HG03457 (cell line): ENCODE results near the gene RFC1.
A peak's percentile ranks its signal among the peaks of the same experiment; 100 is the strongest.

ENCODE experiments used
- ATAC-seq: cut with Tn5 transposase; IDR thresholded peaks from one replicate; pipeline ENCODE4 v1.9.1; 2021; ENCODE audit warnings: moderate number of reproducible peaks; ENCODE audit not compliant: unreplicated experiment

The RFC1 gene

DNA sequence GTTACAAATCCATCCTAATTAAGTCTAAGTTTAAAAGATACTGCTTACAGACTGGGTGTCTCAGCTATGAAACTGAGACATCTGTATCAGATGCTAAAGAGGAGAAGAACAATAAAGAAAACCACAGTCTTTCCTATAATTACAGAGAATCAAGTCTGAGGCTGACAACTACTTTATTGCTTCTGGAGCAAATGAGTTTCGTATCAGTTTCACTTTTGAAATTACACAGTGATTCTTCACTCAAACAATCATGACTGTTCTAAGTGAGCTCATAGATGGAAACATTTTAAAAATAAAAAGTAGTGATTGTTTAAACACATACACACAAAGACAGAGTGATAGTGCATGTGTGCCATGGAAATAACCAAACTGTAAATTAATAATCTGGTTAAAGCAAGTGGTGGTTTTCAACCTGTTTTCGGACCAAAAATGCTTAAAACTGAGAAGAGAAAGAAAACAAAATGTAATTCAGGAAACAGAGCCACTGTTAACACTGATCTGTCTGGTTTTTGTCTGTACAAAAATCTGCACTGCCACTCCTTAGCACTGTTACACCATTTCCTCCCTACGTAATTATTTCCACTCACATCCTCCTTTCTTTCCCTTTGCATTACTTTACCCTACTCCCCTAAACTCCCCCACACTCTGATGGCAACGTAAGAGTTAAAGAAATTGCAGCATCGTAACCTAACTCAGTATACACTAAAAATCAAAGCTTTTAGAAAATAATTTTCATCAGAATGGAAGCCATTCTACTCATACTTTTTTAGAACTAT is 12.5 kb downstream of the RFC1 start:
- peak; percentile 59 for ATAC-seq

DNA sequence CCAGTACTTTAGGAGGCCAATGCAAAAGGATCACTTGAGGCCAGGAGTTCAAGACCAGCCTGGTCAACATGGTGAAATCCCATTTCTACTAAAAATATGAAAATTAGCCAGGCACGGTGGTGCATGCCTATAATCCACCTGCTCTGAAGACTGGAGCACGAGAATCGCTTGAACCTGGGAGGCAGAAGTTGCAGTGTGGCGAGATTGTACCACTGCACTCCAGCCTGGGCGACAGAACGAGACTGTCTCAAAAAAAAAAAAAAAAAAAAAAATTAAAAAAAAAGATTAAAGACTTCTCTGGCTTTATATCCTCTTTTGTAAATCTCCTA is 13.0 kb downstream of the RFC1 start:
- peak; percentile 16 for ATAC-seq

DNA sequence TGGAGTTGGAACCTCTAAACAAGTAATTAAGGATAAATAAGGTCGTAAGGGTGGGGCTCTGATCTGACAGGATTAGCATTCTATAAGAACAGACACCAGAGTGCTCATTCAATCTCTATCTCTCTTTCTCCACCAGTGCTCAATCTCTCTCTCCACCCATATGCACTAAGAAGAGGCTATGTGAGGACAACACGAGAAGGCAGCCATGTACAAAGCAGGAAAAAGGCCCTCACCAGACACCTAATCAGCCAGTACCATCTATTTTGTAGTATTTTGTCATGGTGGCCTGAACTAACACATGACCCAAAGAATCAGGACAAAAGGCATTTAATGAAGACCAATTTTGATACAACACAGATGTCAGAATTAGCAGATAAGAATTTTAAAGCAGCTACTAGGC is 16.8 kb downstream of the RFC1 start:
- ATAC-seq, result no peak

GRCh38 chr4:39348371-39349315 is 17.5 kb downstream of the RFC1 start:
- no peak for ATAC-seq

GRCh38 chr4:39346856-39347519 is 19.2 kb downstream of the RFC1 start:
- no peak for ATAC-seq

- no peak for ATAC-seq
Observed at GRCh38 chr4:39342731-39343130, 23.4 kb downstream of the RFC1 start.

- no peak for ATAC-seq
Observed at GRCh38 chr4:39341075-39341725, 25.0 kb downstream of the RFC1 start.

- no peak for ATAC-seq
Observed at GRCh38 chr4:39339968-39340367, 26.2 kb downstream of the RFC1 start.

GRCh38 chr4:39337841-39338240 is 28.3 kb downstream of the RFC1 start:
- ATAC-seq, result no peak

- no peak for ATAC-seq
Observed at GRCh38 chr4:39335566-39335965, 30.6 kb downstream of the RFC1 start.

DNA sequence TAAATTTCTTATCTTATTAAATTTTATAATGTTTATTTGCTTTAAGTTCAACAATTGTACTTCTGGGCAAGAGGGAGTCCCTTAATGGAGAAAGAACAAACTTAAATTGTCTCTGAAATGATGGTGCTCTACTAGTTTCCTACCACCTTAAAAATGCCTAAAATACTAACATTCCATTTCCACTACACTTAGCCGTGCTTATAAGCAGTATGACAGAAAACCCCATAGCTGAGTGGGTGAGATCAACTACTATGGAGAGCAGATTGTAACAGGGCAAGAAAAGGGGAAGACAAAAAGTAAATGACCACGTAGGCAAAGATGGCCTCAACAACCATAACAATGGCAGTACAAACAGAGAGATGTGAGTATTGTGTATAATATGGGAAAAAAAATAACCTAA is 35.0 kb downstream of the RFC1 start:
- no peak for ATAC-seq

DNA sequence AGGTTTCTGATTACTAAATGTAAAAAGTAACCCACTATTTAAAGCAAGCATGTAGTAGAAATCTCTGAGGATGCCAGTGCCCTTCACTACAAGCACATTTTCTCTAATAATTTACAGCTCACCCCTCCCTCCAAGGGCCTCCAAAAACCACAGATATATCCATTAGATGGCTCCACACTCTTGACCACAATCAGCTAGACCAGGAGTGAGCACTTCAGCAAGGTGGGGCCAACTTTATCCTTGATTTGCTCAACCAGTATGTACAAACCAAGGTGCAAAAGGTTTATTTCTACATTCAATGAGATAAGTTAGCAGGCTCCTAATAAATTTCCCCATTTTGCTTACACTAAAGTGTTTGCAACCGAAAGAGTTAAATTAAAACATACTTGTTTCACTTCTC is 35.8 kb downstream of the RFC1 start:
- no peak for ATAC-seq

DNA sequence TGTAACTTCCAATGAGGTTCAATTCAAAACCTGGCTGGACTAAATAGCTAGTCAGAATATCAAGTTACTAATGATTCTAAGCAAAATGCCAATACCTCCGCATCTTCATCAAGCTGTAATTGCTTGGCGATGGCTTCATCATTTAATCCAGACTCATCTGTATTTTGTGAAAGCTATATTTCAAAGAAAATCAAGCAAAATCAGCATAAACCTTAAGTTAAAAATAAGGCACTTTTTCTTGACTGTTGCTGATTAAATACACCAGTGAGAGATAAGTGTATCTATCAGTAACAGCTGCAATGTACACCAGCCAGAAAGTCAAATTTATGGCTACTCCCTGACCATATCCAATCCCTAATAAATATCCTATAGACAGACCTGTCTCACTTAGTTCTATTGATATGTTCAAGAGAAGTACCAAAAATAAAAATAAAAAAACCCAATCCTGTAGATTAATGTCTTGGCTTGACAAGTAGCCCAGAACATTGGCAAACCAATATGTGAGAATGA is 39.6 kb downstream of the RFC1 start:
- no peak for ATAC-seq

GRCh38 chr4:39324897-39325613 is 41.1 kb downstream of the RFC1 start:
- no peak for ATAC-seq

DNA sequence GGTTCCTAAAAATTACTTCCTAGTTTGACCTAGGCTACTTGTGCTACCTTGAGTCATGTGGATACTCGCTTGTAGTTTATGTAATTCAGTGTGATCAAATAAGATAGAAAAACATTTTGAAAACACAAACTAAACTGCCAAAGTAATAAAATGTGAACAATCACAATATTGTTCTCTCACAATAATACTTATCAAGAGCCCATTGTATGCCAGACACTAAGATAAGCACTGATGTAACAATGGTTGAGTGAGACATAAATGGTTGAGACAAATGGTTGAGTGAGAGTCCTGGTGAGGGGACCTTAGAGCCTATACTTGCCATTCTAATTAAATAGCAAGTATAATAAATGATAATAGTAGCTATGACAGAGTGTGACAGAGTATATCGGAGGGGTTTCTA is 41.7 kb downstream of the RFC1 start:
- no peak for ATAC-seq

- no peak for ATAC-seq
Observed at GRCh38 chr4:39323821-39324220, 42.3 kb downstream of the RFC1 start.

DNA sequence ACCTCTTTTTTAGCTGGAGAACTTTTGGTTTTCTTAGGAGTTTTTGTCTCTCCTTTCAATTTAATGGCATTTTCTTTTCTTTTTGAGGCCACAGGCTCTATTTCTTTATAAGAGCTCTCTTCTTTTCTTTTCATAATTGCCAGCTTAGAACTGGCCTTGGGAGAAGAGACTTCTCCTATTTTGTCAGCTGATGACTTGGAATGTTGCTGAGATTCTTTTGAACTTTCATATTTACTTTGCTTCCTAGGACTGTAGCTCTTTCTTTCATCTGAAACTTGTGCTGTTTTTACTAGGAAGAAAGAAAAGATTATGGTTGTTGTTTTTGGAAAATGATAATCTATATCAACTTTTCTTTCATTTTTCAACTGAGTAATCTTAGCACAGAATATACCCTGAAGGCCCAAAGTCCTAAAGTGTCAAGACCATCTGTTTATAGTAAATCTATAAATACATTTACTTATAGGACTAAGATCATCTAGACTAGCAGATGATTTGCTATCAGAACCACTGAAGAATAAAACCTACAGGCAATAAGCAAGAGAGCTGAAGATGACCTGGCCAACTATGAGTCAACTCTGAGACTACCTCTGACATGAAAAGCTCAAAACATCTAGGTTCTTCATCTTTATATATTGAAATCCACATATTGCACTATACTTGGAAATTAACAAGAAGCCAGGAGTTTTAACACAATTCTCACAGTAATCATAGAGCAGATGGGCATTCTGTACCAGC is 45.6 kb downstream of the RFC1 start:
- ATAC-seq, result no peak

DNA sequence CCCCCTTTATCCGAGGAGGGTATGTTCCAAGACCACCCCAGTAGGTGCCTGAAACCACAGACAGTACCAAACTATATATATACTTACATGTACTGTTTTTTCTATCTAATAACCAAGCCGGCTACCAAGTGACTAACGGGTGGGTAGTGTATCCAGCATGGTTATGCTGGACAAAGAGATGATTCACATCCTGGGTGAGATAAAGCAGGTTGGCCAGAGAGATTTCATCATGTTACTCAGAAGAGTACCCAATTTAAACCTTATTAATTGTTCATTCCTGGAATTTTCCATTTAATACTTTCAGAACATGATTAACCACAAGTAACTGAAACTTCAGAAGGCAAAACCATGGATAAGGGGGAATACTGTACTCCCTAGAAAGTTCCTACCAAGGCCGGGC is 46.5 kb downstream of the RFC1 start:
- ATAC-seq, result no peak

- ATAC-seq, result no peak
Observed at GRCh38 chr4:39312816-39313215, 53.3 kb downstream of the RFC1 start.

DNA sequence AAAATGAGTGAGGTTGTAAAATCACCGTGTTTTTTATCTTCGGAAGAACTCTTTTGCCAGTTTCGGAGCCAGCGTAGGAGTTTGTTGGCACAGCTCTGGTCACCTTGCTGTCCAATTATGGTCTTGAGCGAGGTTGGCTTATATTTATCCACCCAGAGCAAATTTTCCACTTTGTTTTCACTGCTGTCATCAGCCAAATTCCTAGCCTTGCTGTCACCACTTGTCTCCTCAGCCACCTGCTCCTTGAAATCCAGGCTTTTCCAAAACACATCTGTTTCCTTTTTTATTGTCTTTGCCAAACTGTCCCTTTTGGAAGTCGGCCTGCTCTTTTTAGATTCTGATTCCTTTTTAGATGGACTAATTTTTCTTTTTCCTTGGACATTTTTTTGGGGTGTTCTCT is 57.6 kb downstream of the RFC1 start:
- ATAC-seq, result no peak
